IMR-90 (cell line): Measurements from ENCODE around the gene RPRML.

Source experiments
- CEBPB ChIP-seq: IDR thresholded peaks from 2 replicates; pipeline ENCODE4 v1.6.1; 2012; ENCODE audit warnings: low read depth, low read length, improper control_type of control experiment
- CTCF ChIP-seq: conservative IDR thresholded peaks from 2 replicates; pipeline ENCODE4 v1.5.1; 2012; ENCODE audit warnings: mild to moderate bottlenecking, low read depth, low read length, improper control_type of control experiment
- FOS ChIP-seq: fragments of 150-350 bp; IDR thresholded peaks from 2 replicates; pipeline ENCODE4 v1.6.1; 2016; ENCODE audit warnings: low read depth, low read length
- MAFK ChIP-seq: IDR thresholded peaks from 2 replicates; pipeline ENCODE4 v1.6.1; 2012; ENCODE audit warnings: low read depth, low read length, improper control_type of control experiment
- NFE2L2 ChIP-seq: fragments of 150-350 bp; IDR thresholded peaks from 2 replicates; pipeline ENCODE4 v1.6.1; 2016; ENCODE audit warnings: low read depth, mild to moderate bottlenecking, low read length
- POLR2A ChIP-seq: IDR thresholded peaks from 2 replicates; pipeline ENCODE4 v1.6.1; 2012; ENCODE audit warnings: mild to moderate bottlenecking, low read depth, low read length
- RAD21 ChIP-seq: IDR thresholded peaks from 2 replicates; pipeline ENCODE4 v1.6.1; 2012; ENCODE audit warnings: low read length, improper control_type of control experiment
- RCOR1 ChIP-seq: IDR thresholded peaks from 2 replicates; pipeline ENCODE4 v1.6.1; 2012; ENCODE audit warnings: mild to moderate bottlenecking, low read length, improper control_type of control experiment; ENCODE audit not compliant: insufficient replicate concordance
- RFX5 ChIP-seq: IDR thresholded peaks from 2 replicates; pipeline ENCODE4 v1.8.0; 2012; ENCODE audit warnings: low read depth, mild to moderate bottlenecking, low read length, moderate library complexity
- SMC3 ChIP-seq: fragments of 150-350 bp; IDR thresholded peaks from 2 replicates; pipeline ENCODE4 v1.6.1; 2016; ENCODE audit warnings: low read depth, mild to moderate bottlenecking, antibody characterized with exemption, low read length, moderate library complexity
- TF ChIP-seq, protein P1 (sequence below): fragments of 150-350 bp; IDR thresholded peaks from 2 replicates; pipeline ENCODE4 v1.6.1; 2017; ENCODE audit warnings: mild to moderate bottlenecking, antibody characterized with exemption, low read length, low read depth

- TF ChIP-seq CTCF (no peak), MAFK (no peak), NFE2L2 (no peak), POLR2A (no peak), RAD21 (no peak), SMC3 (no peak), RFX5 (no peak), RCOR1 (no peak), FOS (no peak), CEBPB (no peak)
- TF ChIP-seq, protein P1, sequence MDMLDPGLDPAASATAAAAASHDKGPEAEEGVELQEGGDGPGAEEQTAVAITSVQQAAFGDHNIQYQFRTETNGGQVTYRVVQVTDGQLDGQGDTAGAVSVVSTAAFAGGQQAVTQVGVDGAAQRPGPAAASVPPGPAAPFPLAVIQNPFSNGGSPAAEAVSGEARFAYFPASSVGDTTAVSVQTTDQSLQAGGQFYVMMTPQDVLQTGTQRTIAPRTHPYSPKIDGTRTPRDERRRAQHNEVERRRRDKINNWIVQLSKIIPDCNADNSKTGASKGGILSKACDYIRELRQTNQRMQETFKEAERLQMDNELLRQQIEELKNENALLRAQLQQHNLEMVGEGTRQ = no peak
Measured at GRCh38 chr17:46975287-46975686, 3.8 kb downstream of the RPRML start.
